GM12873 (cell line): ENCODE results near the gene DAPK2.

Experiments used
- TF ChIP-seq, protein P1 (sequence below): IDR thresholded peaks from 2 replicates; pipeline ENCODE4 v1.5.1; 2012; ENCODE audit warnings: low read depth, mild to moderate bottlenecking, moderate library complexity, low read length, control low read depth; ENCODE audit not compliant: insufficient read depth; ENCODE audit errors: missing control alignments

The DAPK2 gene

DNA sequence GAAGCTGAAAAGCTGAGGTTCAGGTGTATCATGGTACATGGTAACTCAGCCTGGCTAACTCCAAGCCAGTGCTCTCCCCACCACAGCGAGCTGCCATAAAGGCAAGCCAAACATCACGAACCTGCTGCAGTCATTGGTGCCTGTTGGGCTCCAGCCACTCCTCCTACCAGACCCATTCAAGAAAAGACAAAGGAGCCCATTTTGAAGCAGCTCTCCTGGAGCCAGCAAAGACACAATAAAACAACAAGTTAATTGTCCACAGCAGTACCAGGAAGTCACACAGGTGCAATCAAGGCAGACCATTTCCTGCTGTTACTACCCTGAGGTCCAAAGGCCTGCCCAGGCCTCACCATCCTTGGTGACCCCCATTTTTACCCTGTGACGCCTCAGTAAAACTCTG is 77.6 kb downstream of the DAPK2 start:
- TF ChIP-seq, protein P1, sequence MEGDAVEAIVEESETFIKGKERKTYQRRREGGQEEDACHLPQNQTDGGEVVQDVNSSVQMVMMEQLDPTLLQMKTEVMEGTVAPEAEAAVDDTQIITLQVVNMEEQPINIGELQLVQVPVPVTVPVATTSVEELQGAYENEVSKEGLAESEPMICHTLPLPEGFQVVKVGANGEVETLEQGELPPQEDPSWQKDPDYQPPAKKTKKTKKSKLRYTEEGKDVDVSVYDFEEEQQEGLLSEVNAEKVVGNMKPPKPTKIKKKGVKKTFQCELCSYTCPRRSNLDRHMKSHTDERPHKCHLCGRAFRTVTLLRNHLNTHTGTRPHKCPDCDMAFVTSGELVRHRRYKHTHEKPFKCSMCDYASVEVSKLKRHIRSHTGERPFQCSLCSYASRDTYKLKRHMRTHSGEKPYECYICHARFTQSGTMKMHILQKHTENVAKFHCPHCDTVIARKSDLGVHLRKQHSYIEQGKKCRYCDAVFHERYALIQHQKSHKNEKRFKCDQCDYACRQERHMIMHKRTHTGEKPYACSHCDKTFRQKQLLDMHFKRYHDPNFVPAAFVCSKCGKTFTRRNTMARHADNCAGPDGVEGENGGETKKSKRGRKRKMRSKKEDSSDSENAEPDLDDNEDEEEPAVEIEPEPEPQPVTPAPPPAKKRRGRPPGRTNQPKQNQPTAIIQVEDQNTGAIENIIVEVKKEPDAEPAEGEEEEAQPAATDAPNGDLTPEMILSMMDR = no peak

DNA sequence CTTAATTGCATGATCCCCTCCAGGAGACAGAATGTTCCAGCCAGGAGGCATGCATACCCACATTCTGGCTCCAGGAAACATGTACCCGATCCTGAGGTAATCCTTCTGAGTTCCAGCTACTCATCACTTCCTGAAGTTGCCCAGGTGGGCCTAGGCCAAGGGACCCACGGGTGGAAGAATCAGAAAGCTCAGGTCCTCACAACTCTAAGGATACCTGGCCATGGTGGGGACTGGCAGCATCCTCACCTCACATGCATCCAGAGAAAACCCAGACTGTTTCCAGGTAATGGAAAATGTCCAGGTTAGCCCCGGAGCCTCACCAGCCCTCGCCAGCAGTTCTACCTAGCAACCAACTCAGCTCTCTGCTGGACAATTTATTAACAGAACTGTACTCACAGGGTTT is 78.2 kb downstream of the DAPK2 start:
- TF ChIP-seq, protein P1 = no peak

GRCh38 chr15:63967616-63968015 is 78.7 kb downstream of the DAPK2 start:
- TF ChIP-seq, protein P1 = no peak

- TF ChIP-seq, protein P1 = no peak
Measured at GRCh38 chr15:63953524-63953923, 92.8 kb downstream of the DAPK2 start.

- TF ChIP-seq, protein P1 = no peak
Measured at GRCh38 chr15:63950911-63951481, 95.3 kb downstream of the DAPK2 start.

- TF ChIP-seq, protein P1 = no peak
Measured at GRCh38 chr15:63948971-63949370, 97.3 kb downstream of the DAPK2 start.

DNA sequence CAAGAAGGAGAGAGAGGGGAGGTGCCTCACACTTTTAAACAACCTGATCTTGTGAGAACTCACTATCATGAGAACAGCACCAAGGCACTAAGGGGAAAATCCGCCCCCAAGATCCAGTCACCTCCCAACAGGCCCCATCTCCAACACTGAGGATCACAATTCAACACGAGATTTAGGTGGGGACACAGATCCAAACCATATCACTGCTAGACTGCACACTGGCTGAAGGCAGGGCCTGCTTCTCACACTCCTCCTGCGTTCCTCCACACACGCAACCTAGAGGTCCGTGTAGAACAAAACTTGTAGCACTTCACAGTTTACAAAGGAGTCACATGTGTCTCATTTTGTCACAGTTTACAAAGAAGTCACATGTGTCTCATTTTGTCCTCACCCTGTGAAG is 97.8 kb downstream of the DAPK2 start:
- TF ChIP-seq, protein P1 = no peak

DNA sequence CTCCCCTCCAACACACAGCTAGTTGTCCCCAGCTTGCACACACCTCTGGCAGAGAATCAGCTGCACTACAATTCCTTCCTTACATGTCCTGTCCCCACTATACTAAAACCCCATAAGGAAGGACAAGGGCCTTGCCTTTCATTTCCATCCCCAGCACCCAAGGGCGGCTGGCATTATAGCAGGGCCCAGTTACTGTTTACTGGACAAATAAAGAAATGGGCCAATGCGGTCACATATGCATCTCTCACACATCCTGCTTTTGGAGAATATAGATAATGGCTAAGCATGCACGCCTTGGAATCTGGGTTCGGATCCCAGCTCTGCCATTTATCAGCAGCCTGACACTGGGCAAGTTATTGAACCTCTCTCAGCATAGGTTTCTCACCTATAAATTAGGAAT is 99.1 kb downstream of the DAPK2 start:
- TF ChIP-seq, protein P1 = no peak
